Astrocyte of the cerebellum (primary cell): Measurements from ENCODE around the gene GGTLC2.
"Not testable (repeated sequence)": the region's sequence is repeated elsewhere in the genome, so short reads cannot be mapped to it uniquely, and the experiment has no call there.

Experiments used
- DNase-seq: peaks from one replicate; pipeline ENCODE4 v3.0.0-alpha.2; 2011; ENCODE audit warnings: low read depth
- H3K4me3 ChIP-seq: 2 replicates; pipeline ENCODE4 v1.5.1; 2011; ENCODE audit warnings: mild to moderate bottlenecking, low read depth, low read length, moderate library complexity
- in situ Hi-C: cut with HindIII; loops from 2 replicates; pipeline ENCODE4 v1.10.0; 2017; ENCODE audit warnings: low sequenced_read_pairs
- TF ChIP-seq, protein P1 (sequence below): IDR thresholded peaks from 2 replicates; pipeline ENCODE4 v1.5.1; 2012; ENCODE audit warnings: low read length, low read depth, moderate library complexity, mild to moderate bottlenecking; ENCODE audit errors: missing control alignments

GGTLC2 gene

DNA sequence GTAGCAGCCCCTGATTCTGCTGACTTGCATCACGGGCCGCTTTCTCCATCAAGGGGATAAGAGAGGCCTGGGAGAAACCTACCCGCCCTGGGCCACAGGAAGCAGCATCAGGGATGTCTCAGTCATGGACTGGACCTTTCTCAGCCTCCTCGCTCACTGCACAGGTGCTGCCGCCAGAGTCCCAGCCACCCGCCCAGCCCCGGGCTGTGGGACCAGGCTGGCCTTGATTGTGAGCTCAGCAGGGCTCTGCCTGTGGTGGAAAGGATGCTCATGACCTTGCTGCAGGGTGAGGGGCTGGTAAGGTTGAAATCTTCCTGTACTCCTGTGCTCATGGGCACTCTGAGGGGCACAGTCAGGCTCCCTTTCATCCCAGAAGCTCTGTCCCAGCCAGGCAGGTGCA lies 26.0 kb upstream of the GGTLC2 start:
- no peak overlapping the region for H3K4me3 ChIP-seq
- no peak for DNase-seq
- in situ Hi-C loops: no loop called here
- TF ChIP-seq, protein P1, sequence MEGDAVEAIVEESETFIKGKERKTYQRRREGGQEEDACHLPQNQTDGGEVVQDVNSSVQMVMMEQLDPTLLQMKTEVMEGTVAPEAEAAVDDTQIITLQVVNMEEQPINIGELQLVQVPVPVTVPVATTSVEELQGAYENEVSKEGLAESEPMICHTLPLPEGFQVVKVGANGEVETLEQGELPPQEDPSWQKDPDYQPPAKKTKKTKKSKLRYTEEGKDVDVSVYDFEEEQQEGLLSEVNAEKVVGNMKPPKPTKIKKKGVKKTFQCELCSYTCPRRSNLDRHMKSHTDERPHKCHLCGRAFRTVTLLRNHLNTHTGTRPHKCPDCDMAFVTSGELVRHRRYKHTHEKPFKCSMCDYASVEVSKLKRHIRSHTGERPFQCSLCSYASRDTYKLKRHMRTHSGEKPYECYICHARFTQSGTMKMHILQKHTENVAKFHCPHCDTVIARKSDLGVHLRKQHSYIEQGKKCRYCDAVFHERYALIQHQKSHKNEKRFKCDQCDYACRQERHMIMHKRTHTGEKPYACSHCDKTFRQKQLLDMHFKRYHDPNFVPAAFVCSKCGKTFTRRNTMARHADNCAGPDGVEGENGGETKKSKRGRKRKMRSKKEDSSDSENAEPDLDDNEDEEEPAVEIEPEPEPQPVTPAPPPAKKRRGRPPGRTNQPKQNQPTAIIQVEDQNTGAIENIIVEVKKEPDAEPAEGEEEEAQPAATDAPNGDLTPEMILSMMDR: no peak

DNA sequence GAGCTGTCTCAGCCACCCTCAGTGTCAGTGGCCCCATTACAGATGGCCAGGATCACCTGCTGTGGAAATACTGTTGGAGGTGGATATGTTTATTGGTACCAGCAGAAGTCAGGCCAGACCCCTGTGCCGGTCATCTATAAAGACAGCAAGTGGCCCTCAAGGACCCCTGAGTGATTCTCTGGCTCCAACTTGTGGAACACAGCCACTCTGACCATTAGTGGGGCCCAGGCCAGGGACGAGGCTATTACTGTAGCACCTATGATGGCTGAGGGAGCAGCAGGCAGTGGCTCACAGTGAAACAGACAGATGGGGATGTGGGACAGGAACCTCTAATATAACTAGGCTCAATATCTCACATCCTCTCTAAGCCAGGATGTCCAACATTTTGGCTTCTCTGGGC lies 25.5 kb upstream of the GGTLC2 start:
- in situ Hi-C loops: no loop called here
- H3K4me3 ChIP-seq: no peak overlapping the region
- TF ChIP-seq, protein P1: no peak
- no peak for DNase-seq

DNA sequence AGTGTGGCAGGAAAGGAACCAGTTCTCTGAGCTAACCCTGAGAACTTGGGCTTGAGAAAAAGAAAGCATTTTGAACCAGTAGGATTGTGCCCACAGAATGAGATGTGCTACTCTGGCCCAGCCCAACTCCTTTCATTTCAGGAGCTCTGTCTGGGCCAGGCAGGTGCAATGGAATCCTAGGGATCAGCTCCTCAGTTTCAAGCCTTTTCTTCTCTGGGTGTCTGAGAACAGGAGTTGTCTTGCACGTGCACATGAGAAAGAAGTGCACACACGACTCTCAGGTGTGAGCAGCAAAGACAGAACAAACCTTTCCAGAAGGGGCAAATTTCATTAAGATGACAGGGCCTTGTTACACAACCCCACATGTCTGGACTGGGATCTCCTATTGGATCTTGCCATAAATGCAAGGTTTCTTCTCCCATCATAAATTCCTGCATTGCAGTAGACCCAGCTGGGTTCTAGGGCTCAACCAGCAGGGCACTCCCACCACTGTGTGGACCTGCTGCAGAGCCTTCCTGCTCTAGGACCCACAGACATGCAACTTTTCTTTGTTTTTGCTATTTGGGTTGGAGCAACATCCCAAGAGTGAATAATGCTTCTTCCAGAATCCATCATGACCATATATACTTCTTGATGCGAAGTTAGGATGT lies 24.5 kb upstream of the GGTLC2 start:
- TF ChIP-seq, protein P1: no peak
- no peak overlapping the region for H3K4me3 ChIP-seq
- no peak for DNase-seq
- in situ Hi-C loops: no loop called here

DNA sequence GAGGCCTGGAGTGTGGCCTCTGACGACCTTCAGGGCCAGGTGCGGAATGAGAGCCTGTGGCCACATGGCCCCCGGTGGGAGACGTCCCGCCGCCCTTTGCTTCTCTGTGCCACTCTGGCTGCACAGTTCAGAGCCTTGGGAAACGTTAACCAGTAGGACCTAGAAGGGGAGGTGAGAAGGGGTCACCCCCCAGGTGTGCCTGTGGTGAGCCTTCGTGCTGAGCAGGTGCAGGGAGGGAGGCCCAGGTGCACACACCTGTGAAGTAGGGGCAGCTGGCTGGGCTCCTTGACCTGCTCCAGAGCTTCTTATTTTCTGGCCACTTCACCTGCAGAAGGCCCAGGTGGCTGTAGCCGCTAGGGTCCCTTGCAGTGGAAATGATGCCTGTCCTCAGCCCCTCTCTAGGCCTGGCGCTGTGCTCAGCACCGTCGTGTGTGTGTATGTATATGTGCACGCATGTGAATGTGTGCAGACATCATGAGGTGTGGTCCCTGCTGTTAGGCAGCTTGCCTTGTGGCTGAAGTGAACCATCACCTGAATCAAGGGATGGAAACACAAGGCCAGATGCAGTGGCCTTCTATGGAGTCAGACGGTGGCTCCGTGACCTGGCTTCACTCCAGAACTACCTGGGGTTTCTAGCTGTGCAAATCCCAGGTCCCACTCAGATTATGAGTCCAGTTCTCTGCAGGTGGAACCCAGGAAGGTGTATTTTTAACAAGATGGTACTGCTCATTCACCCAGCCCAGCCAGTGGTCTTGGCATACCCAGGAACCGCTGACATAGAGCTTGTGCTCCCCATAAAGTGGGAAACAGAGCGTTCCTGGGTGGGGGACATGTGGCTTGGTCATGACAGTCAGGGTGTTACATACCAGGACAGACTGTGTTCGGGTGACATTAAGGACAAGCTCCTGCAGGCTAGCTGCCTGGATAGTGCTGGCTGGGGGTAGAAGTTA lies 15.6 kb upstream of the GGTLC2 start:
- DNase-seq, in situ Hi-C loops, H3K4me3 ChIP-seq: not testable (repeated sequence)

DNA sequence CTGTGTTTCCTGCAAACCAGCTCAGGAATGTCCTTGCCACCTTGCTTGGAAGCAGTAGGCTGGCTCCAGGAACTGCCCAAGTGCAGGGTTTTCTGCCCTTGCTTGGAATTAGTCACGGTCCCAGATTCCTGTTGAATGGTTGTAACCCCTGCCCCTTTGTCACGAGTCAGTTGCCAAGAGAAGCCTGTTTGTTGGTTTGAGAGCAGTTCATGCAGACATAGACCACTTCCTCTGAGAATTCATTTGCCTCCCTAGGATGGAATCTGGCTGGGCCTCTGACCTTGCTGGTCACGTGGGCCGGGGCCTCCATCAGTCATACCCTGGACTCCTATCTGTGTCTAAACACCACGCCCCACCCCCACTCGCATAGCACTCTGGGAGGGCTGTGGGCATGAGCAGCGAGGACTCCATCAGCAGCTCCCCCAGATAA lies 13.2 kb upstream of the GGTLC2 start:
- in situ Hi-C loops, DNase-seq: not testable (repeated sequence)

DNA sequence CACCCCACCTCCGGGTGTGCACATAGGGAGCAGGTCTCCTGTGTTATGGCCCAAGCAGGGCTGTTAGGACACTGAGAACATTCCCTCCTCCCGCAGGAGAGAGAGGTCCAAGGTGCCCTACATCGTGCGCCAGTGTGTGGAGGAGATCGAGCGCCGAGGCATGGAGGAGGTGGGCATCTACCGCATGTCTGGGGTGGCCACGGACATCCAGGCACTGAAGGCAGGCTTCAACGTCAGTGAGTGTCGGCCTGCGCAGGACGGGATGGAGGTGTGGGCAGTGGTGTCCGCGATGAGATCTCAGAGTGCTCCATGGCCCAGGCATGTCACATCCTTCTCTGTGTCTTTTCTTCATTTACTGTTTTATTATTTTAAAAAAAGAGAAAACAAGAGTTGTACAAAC lies 12.2 kb upstream of the GGTLC2 start:
- in situ Hi-C loops: not testable (repeated sequence)

More for the DNA sequence above, 13.2 kb upstream of the GGTLC2 start:
- H3K4me3 ChIP-seq: not testable (repeated sequence)

DNA sequence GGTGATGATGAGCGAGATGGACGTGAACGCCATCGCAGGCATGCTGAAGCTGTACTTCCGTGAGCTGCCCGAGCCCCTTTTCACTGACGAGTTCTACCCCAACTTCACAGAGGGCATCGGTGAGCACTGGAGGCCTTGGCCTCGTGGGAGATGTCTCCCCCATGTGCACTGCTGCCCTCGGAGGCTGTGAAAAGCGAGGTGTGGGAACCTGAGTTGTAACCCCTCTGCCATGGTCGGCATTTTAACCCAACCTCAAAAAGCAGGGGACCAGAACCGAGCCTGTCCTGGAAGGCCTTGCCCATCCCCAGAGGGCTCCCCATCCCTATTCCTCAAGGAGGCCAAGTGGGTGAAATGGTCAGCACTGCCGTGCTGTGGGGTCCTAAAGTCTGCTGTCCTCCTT lies 10.9 kb upstream of the GGTLC2 start:
- H3K4me3 ChIP-seq, DNase-seq, in situ Hi-C loops: not testable (repeated sequence)

More for the DNA sequence above, 12.2 kb upstream of the GGTLC2 start:
- not testable (repeated sequence) for H3K4me3 ChIP-seq, DNase-seq

DNA sequence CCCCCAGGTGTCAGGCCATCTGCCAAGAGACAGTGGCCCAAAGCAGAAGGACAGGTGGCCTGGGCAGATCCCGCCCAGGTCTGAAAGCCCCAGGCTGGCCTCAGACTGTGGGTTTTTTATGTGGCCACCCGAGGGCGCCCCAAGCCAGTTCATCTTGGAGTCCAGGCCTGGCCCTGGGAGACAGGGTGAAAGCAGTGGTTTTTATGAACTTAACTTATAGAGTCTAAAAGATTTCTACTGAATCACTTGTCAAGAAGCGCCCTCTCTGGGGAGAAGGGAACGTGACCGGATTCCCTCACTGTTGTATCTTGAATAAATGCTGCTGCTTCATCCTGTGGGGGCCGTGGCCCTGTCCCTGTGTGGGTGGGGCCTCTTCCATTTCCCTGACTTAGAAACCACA lies 8.2 kb upstream of the GGTLC2 start:
- in situ Hi-C loops, DNase-seq, H3K4me3 ChIP-seq: not testable (repeated sequence)

DNA sequence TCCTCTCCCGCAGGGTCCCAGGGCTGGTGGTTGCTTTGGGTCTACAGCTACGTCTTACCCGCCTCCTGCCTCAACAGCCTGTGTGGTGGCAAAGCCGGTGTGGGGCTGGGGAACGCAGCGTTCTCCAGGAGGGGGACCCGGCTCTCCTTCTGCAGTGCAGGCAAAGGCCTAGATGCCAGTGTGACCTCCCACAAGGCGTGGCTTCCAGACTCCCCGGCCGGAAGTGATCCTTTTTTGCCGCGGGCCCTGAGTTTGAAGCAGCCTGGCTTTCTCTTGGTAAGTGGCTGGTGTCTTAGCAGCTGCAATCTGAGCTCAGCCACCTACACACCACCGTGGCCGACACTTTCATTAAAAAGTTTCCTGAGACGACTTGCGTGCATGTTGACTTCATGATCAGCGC lies 6.1 kb upstream of the GGTLC2 start:
- H3K4me3 ChIP-seq, in situ Hi-C loops, DNase-seq: not testable (repeated sequence)

DNA sequence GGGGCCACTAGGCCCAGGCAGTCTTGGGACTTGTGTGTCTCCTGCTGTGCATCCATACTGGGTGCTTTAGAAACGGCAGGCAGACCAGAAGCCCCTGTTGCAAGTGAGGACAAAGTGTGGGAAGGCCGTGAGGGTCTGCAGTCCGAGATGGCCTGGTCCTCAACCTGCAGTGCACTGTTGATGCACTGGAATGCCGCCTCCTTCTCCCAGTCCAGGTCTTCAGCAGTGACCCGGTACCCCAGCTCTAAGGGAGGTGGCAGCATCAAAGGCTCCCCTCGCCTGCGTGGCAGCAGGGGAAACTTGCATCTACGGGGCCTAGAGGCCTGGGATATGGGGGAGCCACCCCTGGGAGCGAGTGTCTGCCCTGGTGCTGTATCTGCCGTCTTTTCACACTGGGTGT lies 2.2 kb upstream of the GGTLC2 start:
- DNase-seq, in situ Hi-C loops, H3K4me3 ChIP-seq: not testable (repeated sequence)

DNA sequence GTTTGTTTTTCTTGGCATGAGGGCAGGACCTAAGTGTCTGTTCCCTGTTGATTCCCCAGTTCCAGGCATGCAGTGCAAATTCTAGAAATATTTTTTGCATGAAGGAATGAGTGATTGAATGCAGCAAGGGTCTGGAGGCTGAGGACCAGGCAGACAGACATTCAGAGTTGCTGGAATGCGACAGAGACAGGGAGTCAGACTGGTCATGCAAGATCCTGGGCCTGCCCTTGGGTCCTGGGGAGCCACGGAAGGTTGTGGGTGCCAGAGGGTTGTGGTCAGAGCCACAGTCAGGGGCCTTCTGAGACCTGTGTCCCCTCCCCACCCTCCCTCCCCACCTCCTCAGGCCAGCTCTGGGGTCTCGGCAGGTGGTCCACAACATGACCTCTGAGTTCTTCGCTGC lies 1.6 kb downstream of the GGTLC2 start:
- in situ Hi-C loops, DNase-seq, H3K4me3 ChIP-seq: not testable (repeated sequence)

DNA sequence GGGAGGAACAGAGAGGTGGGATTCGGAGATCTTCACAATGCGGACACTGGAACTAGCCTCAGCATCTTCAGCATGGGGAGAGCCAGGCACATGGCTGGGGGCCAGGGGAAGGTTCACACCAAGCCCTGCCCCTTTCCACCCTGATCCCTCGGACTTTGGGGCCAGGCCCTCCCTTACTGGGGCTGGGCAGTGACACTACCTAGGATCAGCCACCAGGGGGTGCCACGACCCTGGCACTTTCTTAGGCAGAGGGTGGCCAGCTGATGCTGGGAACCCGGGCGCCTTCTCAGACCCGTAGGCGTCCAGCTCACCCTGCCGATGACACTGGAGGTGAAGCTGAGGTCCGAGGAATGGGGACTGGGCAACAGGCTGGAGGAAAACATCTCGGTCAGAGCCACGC lies 3.5 kb downstream of the GGTLC2 start:
- H3K4me3 ChIP-seq, in situ Hi-C loops, DNase-seq: not testable (repeated sequence)

DNA sequence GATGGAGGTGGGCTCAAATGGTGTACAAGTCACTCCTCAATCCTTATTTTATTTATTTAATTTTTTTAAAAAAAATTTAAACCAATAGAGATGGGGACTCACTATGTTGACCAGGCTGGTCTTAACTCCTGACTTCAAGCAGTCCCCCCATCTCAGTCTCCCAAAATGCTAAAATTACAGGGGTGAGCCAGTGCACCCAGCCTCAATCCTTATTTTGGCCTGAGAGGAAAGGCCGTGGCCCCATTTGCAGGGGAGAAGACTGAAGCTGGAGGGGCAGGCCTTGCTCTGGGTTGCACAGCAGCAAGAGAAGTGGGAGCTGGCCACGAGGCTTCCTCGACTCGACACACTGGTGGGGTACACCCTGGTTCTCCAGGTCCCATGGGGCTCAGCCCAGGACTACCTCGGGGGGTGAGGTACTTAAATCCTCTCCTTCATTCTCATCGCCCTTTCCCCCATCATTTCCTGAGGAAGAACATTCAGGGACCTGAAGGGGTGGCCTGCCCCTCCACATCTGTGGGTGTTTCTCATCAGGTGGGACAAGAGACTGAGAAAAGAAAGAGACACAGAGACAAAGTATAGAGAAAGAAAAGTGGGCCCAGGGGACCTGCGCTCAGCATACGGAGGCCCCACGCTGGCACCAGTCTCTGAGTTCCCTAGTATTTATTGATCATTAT lies 4.6 kb downstream of the GGTLC2 start:
- DNase-seq, in situ Hi-C loops: not testable (repeated sequence)

DNA sequence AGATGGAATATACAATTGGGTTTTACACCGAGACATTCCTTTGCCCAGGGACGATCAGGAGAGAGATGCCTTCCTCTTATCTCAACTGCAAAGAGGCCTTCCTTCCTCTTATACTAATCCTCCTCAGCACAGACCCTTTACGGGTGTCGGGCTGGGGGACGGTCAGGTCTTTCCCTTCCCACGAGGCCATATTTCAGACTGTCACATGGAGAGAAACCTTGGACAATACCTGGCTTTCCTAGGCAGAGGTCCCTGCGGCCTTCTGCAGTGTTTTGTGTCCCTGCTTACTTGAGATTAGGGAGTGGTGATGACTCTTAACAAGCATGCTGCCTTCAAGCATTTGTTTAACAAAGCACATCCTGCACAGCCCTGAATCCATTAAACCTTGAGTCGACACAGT lies 5.3 kb downstream of the GGTLC2 start:
- DNase-seq, in situ Hi-C loops, H3K4me3 ChIP-seq: not testable (repeated sequence)

More for the DNA sequence above, 4.6 kb downstream of the GGTLC2 start:
- H3K4me3 ChIP-seq: not testable (repeated sequence)
